HCT116 (cell line): ENCODE data around the gene LGI2. TPM values are rescaled to one million over a fixed set of nuclear protein-coding genes. Genes with fewer than 3 reads are reported as not detected.

Source experiments
- ATAC-seq: fragments of 200-7000 bp; cut with Tn5 transposase; 2 replicates; pipeline ENCODE4 v1.9.1; 2020; ENCODE audit warnings: mild to moderate bottlenecking, moderate library complexity
- BruUV-seq: library from RNA; stranded (reverse); fragments of 400-500 nt; replicated peaks from 2 replicates; lab custom pipeline; 2021; lab: Mats Ljungman, UMichigan
- CTCF ChIA-PET: fragments of 300-600 bp; sonication (Branson Sonifier 250); formaldehyde crosslinking; loops from one replicate; lab custom pipeline; 2021; ENCODE audit warnings: antibody characterized with exemption; lab: Charles Lee
- POLR2A ChIA-PET: fragments of 300-600, 350-600 bp; sonication (Branson Sonifier 250); formaldehyde crosslinking; loops from one replicate; lab custom pipeline; 2021; ENCODE audit warnings: antibody characterized with exemption; lab: Charles Lee
- RAD21 ChIA-PET, 2 experiments: fragments of 300-600 bp; sonication (Branson Sonifier 250); formaldehyde crosslinking; loops; one replicate each; lab custom pipeline; 2023; ENCODE audit warnings: low total read pairs in 2 of 2; ENCODE audit not compliant: uncharacterized antibody in 2 of 2, unreplicated experiment in 2 of 2, low non-redundant PET in 1 of 2; lab: Charles Lee
- DNase-seq: peaks from one replicate; pipeline ENCODE4 v3.0.0-alpha.2; 2010; ENCODE audit warnings: low read depth, low spot score
- H2AFZ ChIP-seq: fragments of 200-600 bp; shearing (Covaris generic), sonication (generic); 2 replicates; pipeline ENCODE4 v1.6.1; 2017; ENCODE audit warnings: low read depth, mixed run types, mixed read lengths, antibody characterized with exemption, low read length; ENCODE audit not compliant: poor library complexity, severe bottlenecking
- H3K27ac ChIP-seq: 2 replicates; pipeline ENCODE4 v1.5.1; 2012; ENCODE audit warnings: low read depth, low read length
- H3K27me3 ChIP-seq: fragments of 200-600 bp; sonication (generic); 2 replicates; pipeline ENCODE4 v1.6.1; 2016; ENCODE audit warnings: mixed run types, low read length, mixed read lengths; ENCODE audit not compliant: insufficient read depth
- H3K36me3 ChIP-seq, 2 experiments: fragments of 200-500 bp in 1 of 2; fragments of 200-600 bp in 1 of 2; sonication (Bioruptor generic) in 1 of 2; sonication (generic) in 1 of 2; 2 replicates each; pipeline versions ENCODE4 v1.5.1 to v1.6.1; 2014 to 2016; ENCODE audit warnings: low read length in 2 of 2, inconsistent platforms in 1 of 2, mixed read lengths in 1 of 2, mixed run types in 1 of 2; ENCODE audit not compliant: insufficient read depth in 2 of 2, control insufficient read depth in 1 of 2
- H3K4me1 ChIP-seq, 2 experiments: fragments of 200-600 bp in 1 of 2; sonication (generic) in 1 of 2; 2 replicates each; pipeline versions ENCODE4 v1.5.1 to v1.6.1; 2012 to 2017; ENCODE audit warnings: low read length in 2 of 2, inconsistent platforms in 1 of 2, mild to moderate bottlenecking in 1 of 2, mixed read lengths in 1 of 2, mixed run types in 1 of 2, moderate library complexity in 1 of 2; ENCODE audit not compliant: insufficient read depth in 2 of 2, control insufficient read depth in 1 of 2
- H3K4me2 ChIP-seq: fragments of 200-600 bp; sonication (generic); 2 replicates; pipeline ENCODE4 v1.6.1; 2017; ENCODE audit warnings: mixed run types, low read length, mixed read lengths
- H3K4me3 ChIP-seq, 2 experiments: fragments of 200-600 bp in 1 of 2; sonication (generic) in 1 of 2; replicated peaks in 1 of 2; 2 replicates each; pipeline ENCODE4 v1.5.1; 2011 to 2016; ENCODE audit warnings: low read length in 2 of 2, control low read depth in 1 of 2, low read depth in 1 of 2, mild to moderate bottlenecking in 1 of 2, mixed read lengths in 1 of 2, mixed run types in 1 of 2
- H3K79me2 ChIP-seq: fragments of 200-600 bp; sonication (generic); 2 replicates; pipeline ENCODE4 v1.6.1; 2017; ENCODE audit warnings: mild to moderate bottlenecking, mixed run types, low read length, moderate library complexity, mixed read lengths; ENCODE audit not compliant: insufficient read depth
- H3K9ac ChIP-seq: fragments of 200-600 bp; sonication (generic); 2 replicates; pipeline ENCODE4 v1.6.1; 2016; ENCODE audit warnings: low read length, mixed read lengths
- H3K9me2 ChIP-seq: fragments of 200-600 bp; sonication (generic), shearing (Covaris generic); 2 replicates; pipeline ENCODE4 v1.6.1; 2017; ENCODE audit warnings: mixed run types, mild to moderate bottlenecking, moderate library complexity; ENCODE audit not compliant: insufficient read depth
- H3K9me3 ChIP-seq, 2 experiments: fragments of 200-500 bp in 1 of 2; fragments of 200-600 bp in 1 of 2; sonication (Bioruptor generic) in 1 of 2; sonication (generic) in 1 of 2; 2 replicates each; pipeline ENCODE4 v1.6.1; 2014 to 2017; ENCODE audit warnings: low read length in 2 of 2, mixed read lengths in 2 of 2, inconsistent platforms in 1 of 2, low read depth in 1 of 2, mild to moderate bottlenecking in 1 of 2, mixed run types in 1 of 2, moderate library complexity in 1 of 2; ENCODE audit not compliant: control insufficient read depth in 1 of 2, insufficient read depth in 1 of 2
- H4K20me1 ChIP-seq: fragments of 200-600 bp; sonication (generic), shearing (Covaris generic); 2 replicates; pipeline ENCODE4 v1.6.1; 2017; ENCODE audit warnings: mixed run types, mild to moderate bottlenecking, moderate library complexity; ENCODE audit not compliant: insufficient read depth
- ATF3 ChIP-seq: IDR thresholded peaks from 2 replicates; pipeline ENCODE4 v1.6.1; 2012
- CBX3 ChIP-seq: IDR thresholded peaks from 2 replicates; pipeline ENCODE4 v1.6.1; 2012; ENCODE audit warnings: low read depth
- CTCF ChIP-seq, 3 experiments: fragments of 200-600 bp in 1 of 3; sonication (generic) in 1 of 3; IDR thresholded peaks in 2 of 3; conservative IDR thresholded peaks in 1 of 3; 2 replicates each; pipeline ENCODE4 v1.5.1; 2012 to 2017; ENCODE audit warnings: low read depth in 2 of 3, low read length in 2 of 3, antibody characterized with exemption in 1 of 3, borderline replicate concordance in 1 of 3, control low read depth in 1 of 3, mild to moderate bottlenecking in 1 of 3, mixed read lengths in 1 of 3, mixed run types in 1 of 3, moderate library complexity in 1 of 3; ENCODE audit not compliant: insufficient read depth in 1 of 3
- EGR1 ChIP-seq: IDR thresholded peaks from 2 replicates; pipeline ENCODE4 v1.6.1; 2012; ENCODE audit warnings: low read depth
- ELF1 ChIP-seq: IDR thresholded peaks from 2 replicates; pipeline ENCODE4 v1.6.1; 2012; ENCODE audit warnings: low read depth, borderline replicate concordance
- EZH2 ChIP-seq: fragments of 200-600 bp; sonication (generic); IDR thresholded peaks from 2 replicates; pipeline ENCODE4 v1.6.1; 2017; ENCODE audit warnings: antibody characterized with exemption, mixed run types
- EZH2phosphoT487 ChIP-seq: fragments of 200-600 bp; IDR thresholded peaks from 2 replicates; pipeline ENCODE4 v1.6.1; 2018; ENCODE audit warnings: antibody characterized with exemption, borderline replicate concordance
- FOSL1 ChIP-seq: IDR thresholded peaks from 2 replicates; pipeline ENCODE4 v1.6.1; 2012; ENCODE audit warnings: low read depth
- JUND ChIP-seq: IDR thresholded peaks from 2 replicates; pipeline ENCODE4 v1.6.1; 2012
- POLR2A ChIP-seq: IDR thresholded peaks from 2 replicates; pipeline ENCODE4 v1.7.0; 2011; ENCODE audit warnings: borderline replicate concordance; ENCODE audit not compliant: insufficient read depth, insufficient read length; ENCODE audit errors: extremely low read depth
- SP1 ChIP-seq: IDR thresholded peaks from 2 replicates; pipeline ENCODE4 v1.6.1; 2012; ENCODE audit warnings: low read depth
- ZBTB33 ChIP-seq: IDR thresholded peaks from 2 replicates; pipeline ENCODE4 v1.6.1; 2011; ENCODE audit warnings: mild to moderate bottlenecking, low read length, moderate library complexity; ENCODE audit not compliant: insufficient replicate concordance; ENCODE audit errors: extremely low read depth
- ZFX ChIP-seq: fragments of 450-650 bp; IDR thresholded peaks from 2 replicates; pipeline ENCODE4 v1.6.1; 2017
- intact Hi-C: fragments of 100-400 bp; cut with micrococcal nuclease; formaldehyde crosslinking; loops from 2 replicates; pipeline ENCODE4 v1.10.0; 2022
- total RNA-seq: library from RNA; stranded (reverse); gene quantifications from one replicate; pipeline ENCODE4 v1.2.1, GENCODE V29; 2021; ENCODE audit not compliant: unreplicated experiment

The LGI2 gene
- total RNA-seq, 1 experiment from 2014 or later, result not detected

GRCh38 chr4:25075851-25076250, 45.1 kb upstream of the LGI2 start:
- no peaks in the 10 kb centered on the region for H3K79me2 ChIP-seq
- no peak overlapping the region for H2AFZ ChIP-seq
- RAD21 ChIA-PET, result no interaction called here
- no peak for DNase-seq
- H3K9me3 ChIP-seq, result no peaks in the 10 kb centered on the region
- no peak overlapping the region for H3K4me2 ChIP-seq
- H3K36me3 ChIP-seq, result no peaks in the 10 kb centered on the region
- TF ChIP-seq ATF3 (no peak), SP1 (no peak), ELF1 (no peak), EGR1 (no peak), EZH2phosphoT487 (no peak)
- TF ChIP-seq, all 23 proteins: peak for 0
- no peak overlapping the region for H3K4me3 ChIP-seq
- peaks cover 4% of the 10 kb centered on the region; the same call in 1 of the 2 replicates for H3K27me3 ChIP-seq
- H4K20me1 ChIP-seq, result no peaks in the 10 kb centered on the region
- no peak for ATAC-seq
- H3K4me1 ChIP-seq, result no peaks in the 10 kb centered on the region
- BruUV-seq, result no TSS peak
- H3K9ac ChIP-seq, result no peak overlapping the region
- no peak overlapping the region for H3K27ac ChIP-seq
- no peaks in the 10 kb centered on the region for H3K9me2 ChIP-seq
- intact Hi-C loops, result no loop called here
- POLR2A ChIA-PET, result no interaction called here
- CTCF ChIA-PET, result no interaction called here

- intact Hi-C loops, result no loop called here
- Histone ChIP-seq H3K9me3 (no peaks in the 10 kb centered on the region), H3K9ac (no peak overlapping the region), H2AFZ (no peak overlapping the region), H3K4me3 (no peak overlapping the region), H3K27ac (no peak overlapping the region), H3K27me3 (peaks cover 4% of the 10 kb centered on the region; the same call in 1 of the 2 replicates), H3K79me2 (no peaks in the 10 kb centered on the region), H4K20me1 (no peaks in the 10 kb centered on the region), H3K9me2 (no peaks in the 10 kb centered on the region), H3K4me1 (no peaks in the 10 kb centered on the region), H3K4me2 (no peak overlapping the region), H3K36me3 (no peaks in the 10 kb centered on the region)
- ChIA-PET POLR2A (no interaction called here), RAD21 (no interaction called here), CTCF (no interaction called here)
- no peak for TF ChIP-seq ZBTB33
- no peak for TF ChIP-seq SP1
- TF ChIP-seq CTCF (IDR thresholded peaks at IDR 0.05 in 2 of 3, conservative IDR thresholded peaks at IDR 0.05 in 1 of 3; ENCODE audit: borderline replicate concordance in 1 of 3, insufficient read depth in 1 of 3, low read depth in 2 of 3, low read length in 2 of 3), result no peak
- TF ChIP-seq JUND, result no peak
- no peak for TF ChIP-seq ZFX
- no peak for TF ChIP-seq EZH2phosphoT487
- no peak for TF ChIP-seq CBX3
- no peak for TF ChIP-seq POLR2A
- TF ChIP-seq FOSL1, result no peak
- TF ChIP-seq EZH2, result no peak
- ATAC-seq (no peak), DNase-seq (no peak)
- no TSS peak for BruUV-seq
Measured at GRCh38 chr4:25075129-25075528, 44.4 kb upstream of the LGI2 start.
